ENCODE data around the gene PDLIM7. TPM values are rescaled to one million over a fixed set of nuclear protein-coding genes. Genes with fewer than 3 reads are reported as not detected.
"Not testable (repeated sequence)": the region's sequence is repeated elsewhere in the genome, so short reads cannot be mapped to it uniquely, and the experiment has no call there.

PDLIM7 gene, protein sequence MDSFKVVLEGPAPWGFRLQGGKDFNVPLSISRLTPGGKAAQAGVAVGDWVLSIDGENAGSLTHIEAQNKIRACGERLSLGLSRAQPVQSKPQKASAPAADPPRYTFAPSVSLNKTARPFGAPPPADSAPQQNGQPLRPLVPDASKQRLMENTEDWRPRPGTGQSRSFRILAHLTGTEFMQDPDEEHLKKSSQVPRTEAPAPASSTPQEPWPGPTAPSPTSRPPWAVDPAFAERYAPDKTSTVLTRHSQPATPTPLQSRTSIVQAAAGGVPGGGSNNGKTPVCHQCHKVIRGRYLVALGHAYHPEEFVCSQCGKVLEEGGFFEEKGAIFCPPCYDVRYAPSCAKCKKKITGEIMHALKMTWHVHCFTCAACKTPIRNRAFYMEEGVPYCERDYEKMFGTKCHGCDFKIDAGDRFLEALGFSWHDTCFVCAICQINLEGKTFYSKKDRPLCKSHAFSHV
- 35.1 TPM for total RNA-seq
- long read RNA-seq, transcript PDLIM7-202 (13 exons, 1,689 nt), result major isoform, 5 of 30 reads
- long read RNA-seq, partial matches to known transcripts, result 14 of 30 reads
- long read RNA-seq, other reads (novel, unspliced or antisense), result 10 of 30 reads

DNA sequence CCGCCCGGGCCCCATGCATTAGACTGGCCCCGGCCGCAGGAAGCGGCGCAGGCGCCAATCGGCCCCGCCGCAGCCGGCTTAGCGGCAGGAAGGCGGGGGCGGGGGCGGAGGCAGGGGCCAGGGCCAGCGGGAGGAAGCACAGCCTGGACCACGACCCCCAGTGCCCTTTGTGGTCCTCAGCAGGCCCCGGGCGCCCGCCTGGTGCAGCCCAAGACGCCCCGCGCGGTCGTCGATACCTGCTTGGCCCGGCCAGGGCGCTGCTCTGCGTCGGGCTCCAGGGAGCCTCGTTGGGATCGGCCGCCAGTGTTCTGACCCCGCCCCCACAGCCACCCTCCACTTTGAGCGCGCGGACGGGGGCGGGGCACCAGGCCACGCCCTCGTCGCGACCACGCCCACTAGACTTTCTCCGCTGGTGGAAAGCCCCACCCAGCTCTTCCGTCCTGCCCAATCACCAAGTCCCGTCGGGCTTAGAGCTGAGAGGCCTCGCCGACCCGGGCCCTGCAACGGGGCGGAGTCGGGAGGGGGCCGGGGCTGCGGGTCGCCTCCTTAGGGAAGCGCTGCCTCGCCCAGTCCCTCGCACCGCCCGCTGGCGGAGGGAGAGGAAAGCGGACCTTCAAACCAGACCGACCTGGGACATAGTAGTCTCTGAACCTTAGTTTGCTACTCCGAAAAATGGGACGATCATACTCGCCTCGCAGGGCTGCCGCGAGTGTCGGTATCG is at the start of gene PDLIM7:
Gene PDLIM7, minus strand, starts transcription at position 313 of the 721 bp plus-strand sequence. CDS start 1,092 bp downstream, outside the sequence.
- intact Hi-C loops (cut with micrococcal nuclease), result no loop called here
- DNase-seq (peak; percentile 98), ATAC-seq (peak; percentile 89)

DNA sequence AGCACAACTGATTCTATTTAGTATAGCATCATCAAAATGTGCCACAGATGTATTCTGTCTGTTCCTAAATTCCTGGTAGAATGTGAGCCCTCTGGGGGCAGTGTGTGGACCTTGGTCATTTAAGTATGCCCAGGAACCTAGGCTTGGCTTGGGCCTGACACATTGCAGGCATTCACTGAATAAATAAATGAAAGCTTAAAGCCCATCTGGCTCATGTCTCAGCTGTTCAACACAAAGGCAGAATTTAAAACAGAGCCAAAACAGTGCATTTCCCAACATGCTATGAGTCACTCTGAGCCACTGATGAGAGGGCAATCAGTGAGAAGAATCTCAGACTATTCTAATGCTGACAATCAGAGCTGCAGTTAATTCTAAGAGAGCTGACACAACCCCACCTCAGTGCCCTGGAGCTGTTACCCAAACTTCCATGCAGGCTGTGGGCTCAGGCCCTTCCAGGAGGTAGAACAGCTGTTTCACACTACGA is 48.9 kb upstream of the PDLIM7 start:
- DNase-seq (peak; percentile 60), ATAC-seq (peak; percentile 76)
- intact Hi-C loops (cut with micrococcal nuclease), result no loop called here

DNA sequence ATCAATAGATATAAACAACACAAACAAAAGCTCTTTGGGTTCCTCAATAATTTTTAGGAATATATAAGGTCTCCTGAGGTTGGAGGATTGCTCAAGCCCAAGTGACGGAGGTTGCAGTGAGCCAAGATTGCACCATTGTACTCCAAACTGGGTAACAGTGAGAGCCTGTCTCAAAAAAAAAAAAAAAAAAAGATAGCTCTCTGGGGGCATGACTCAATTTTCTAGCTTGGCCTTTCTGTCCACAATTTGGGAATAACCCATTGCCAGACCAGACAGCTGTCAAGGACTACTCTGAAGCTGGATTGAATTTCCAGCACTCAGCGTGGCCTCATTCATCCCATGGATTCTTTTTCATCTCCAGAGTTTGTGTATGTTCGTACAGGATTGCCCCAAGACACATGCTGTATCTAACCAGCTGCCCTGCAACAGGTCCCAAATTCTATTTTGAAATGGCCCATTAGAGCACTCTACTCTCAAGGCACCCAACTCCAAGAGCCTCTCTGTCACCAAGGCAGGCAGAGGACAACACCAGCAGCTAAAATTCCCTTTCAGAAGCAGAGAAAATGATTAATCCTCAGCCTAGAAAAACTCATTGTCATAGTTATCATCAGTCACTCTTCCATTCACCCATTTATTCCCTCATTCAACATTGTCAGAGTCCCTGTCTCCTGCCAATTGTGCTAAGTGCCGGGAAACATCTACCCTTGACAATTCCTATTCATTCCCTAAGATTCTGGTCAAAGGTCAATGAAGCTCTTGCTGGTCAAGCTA is 48.3 kb upstream of the PDLIM7 start:
- intact Hi-C loops (cut with micrococcal nuclease), result no loop called here
- DNase-seq, result no peak
- ATAC-seq, result peak; percentile 82

DNA sequence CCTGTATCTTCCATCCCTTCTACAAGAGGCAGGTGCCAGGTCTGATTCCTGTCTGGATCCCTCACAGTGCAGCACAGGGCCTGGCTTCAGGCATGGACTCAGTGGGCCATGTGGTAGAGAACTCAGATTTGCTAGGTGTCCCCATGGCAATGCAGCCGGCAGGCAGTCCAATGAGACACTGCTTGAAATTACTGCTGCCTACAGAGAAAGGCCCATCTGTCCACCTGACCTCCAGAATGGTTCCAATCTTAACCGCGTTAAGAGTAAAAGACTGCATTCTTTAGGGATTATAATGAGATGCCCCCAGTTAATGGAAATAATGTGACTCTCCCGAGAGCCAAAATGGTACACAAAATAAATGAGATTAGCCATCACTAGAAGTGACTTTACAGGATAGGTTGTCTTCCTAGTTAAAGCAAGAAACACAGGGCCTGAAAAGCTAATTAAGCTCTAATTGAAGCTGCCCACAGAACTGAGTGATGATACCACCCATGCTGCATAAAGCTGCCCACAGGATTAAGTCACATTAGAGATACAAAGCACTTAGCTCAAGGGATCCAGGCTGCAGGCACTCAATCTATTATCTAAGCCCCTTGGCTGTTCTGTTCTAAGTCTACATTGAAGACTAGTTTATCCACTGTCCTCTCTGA is 45.5 kb upstream of the PDLIM7 start:
- no peak for ATAC-seq
- DNase-seq, result no peak
- intact Hi-C loops (cut with micrococcal nuclease), result no loop called here

DNA sequence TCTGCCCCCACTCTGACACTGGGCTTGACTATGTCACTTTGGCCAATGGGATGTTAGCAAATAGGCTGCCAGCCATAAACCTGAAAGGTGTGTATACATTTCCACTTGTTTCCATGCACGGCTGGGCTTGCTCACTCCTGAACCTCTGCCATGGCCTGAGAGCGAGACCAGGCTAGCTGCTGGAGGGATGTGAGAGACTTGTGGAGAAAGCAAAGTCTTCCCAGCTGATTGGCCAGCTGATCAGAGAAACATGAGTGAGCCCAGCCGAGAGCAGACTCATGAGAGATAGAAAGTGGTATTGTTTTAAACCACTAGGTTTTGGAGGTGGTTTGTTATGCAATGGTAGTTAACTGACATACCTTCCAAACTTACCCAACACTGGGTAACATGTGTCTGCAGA is 43.0 kb upstream of the PDLIM7 start:
- intact Hi-C loops (cut with micrococcal nuclease), result no loop called here
- DNase-seq (no peak), ATAC-seq (no peak)

DNA sequence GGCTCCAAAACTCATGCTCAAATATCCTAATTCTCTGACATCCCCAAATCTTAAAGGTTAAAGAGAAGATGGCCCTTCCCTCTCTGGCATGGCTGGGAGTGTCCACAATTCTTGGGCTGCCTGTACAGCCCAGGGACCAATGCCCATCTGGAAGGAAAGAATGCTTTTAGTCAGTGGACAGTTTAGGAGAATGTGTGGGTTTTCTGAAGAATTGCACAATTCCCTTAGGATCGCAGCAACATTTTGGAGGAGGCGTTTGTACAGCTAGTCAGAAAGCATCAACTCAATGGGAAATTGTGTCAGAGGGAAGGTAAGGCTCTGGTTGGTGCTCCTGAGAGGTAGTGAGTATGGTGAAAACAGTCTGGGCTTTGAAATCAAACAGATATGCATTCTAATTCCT is 42.0 kb upstream of the PDLIM7 start:
- DNase-seq (no peak), ATAC-seq (peak; percentile 21)
- intact Hi-C loops (cut with micrococcal nuclease), result no loop called here

DNA sequence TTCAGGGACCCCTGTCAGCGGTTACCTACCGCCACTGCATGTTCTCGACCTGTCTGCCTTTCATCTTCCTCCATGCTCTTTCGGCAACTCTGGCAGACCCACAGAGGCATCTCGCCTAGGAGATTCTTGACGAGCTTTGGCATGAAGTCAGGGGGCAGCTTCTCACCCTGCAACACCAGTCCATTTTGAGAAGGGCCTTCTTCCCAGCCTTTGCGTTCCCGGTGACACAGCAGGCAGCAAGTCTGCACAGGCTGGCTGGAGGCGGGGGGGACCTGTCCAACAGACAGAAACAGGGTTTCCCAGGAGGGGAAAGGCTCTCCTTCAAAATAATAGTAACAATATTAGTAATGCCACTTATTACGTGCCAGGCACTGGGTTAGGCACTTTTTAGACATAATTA is 41.5 kb upstream of the PDLIM7 start:
- DNase-seq (no peak), ATAC-seq (peak; percentile 37)
- intact Hi-C loops (cut with micrococcal nuclease), result no loop called here

DNA sequence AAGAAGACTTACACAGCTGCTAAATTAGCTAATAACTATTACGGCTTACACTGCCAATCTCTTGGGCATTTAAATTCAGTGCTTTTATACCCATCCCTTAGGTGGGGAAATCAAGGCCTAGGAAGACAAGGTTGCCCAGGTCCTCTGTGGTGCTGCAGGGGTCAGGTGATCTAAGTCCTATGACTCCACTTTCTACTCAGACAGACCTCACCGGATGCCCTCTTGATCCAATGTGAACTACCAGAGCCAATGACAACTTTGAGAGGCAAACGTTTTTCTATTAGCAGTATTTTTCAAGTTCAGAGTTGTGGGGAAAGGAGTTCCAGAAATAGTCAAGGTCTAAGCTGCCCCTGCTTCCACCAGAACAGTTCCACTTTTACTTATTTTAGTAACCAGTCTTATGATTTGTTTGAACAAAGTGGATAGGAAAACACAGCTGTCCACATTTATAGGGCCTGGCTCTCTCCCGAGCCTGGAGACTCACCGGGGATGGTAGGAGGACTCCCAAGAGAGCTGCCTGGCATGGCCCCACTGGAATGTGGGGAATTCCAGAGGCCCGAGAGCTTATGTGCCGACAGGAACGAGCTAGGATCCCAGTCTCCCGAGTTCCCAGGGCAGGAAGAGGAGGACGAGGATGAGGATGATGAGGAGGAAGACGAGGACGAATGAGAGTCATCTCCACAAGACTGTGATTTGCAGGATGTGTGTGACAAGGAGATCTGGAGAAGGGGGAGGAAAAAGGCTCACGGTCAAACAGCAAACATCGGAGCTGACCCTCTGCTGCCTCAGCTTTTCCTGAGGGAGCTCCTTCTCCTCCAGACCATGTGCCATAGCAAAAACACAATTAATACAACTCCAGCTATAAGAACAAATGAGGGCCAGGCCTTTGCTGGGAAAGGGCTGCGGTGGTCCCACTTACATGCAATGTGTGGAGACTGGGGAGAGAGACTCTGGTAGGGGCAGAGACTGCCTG is 40.3 kb upstream of the PDLIM7 start:
- peak; percentile 85 for ATAC-seq
- peak; percentile 72 for DNase-seq
- intact Hi-C loops (cut with micrococcal nuclease), result no loop called here

DNA sequence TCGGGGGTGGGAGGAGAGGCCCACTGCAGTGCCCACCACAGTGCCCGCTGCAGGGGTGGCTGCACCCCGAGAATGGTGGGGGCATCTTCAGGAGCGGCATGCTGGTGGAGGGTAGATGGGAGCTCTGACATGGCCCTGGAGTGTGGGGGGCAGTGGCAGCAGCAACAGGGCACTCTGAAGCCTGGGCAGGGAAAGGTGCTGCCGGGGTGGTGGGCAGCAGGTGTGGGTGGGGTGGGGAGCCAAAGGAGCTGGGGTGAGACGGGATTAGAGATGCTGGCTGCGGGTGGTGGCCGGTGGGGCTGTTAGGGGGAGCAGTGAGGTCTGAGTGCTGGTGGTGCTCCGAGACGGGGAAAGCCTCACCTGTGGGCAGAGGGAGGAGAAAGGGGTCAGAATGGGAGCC is 39.0 kb upstream of the PDLIM7 start:
- intact Hi-C loops (cut with micrococcal nuclease), result no loop called here
- ATAC-seq, result no peak

DNA sequence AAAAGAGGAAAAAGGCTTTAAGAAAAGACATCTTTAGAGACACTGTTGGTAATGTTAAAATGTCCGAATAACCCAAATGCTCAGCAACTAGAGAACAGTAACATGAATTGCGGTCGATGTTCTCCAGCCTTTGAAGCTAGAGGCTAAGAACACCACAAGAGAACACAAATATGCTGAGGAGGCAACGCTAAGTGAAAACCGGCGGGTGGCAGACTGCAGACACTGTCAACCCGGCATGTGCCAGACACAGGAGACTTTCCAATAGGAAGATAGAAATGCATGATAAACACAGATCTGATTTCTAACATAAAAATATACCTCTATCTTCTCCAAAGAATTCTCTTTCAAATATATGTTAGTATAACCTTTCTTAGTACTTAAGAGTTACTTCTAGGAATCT is 37.7 kb upstream of the PDLIM7 start:
- DNase-seq (no peak), ATAC-seq (no peak)
- intact Hi-C loops (cut with micrococcal nuclease), result no loop called here

More for the DNA sequence above, 39.0 kb upstream of the PDLIM7 start:
- DNase-seq, result no peak

DNA sequence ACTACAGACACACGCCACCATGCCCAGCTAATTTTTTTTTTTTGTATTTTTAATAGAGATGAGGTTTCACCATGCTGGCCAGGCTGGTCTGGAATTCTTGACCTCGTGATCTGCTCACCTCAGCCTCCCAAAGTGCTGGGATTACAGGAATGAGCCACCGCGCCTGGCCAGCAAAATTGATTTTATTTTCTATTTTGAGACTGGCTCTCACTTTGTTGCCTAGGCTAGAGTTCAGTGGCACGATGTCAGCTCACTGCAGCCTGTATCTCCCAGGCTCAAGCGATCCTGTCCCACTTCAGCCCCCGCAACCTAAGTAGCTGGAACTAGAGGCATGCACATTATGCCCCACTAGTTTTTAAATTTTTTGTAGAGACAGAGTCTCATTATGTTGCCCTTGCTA is 37.0 kb upstream of the PDLIM7 start:
- intact Hi-C loops (cut with micrococcal nuclease); DNase-seq; ATAC-seq: not testable (repeated sequence)

DNA sequence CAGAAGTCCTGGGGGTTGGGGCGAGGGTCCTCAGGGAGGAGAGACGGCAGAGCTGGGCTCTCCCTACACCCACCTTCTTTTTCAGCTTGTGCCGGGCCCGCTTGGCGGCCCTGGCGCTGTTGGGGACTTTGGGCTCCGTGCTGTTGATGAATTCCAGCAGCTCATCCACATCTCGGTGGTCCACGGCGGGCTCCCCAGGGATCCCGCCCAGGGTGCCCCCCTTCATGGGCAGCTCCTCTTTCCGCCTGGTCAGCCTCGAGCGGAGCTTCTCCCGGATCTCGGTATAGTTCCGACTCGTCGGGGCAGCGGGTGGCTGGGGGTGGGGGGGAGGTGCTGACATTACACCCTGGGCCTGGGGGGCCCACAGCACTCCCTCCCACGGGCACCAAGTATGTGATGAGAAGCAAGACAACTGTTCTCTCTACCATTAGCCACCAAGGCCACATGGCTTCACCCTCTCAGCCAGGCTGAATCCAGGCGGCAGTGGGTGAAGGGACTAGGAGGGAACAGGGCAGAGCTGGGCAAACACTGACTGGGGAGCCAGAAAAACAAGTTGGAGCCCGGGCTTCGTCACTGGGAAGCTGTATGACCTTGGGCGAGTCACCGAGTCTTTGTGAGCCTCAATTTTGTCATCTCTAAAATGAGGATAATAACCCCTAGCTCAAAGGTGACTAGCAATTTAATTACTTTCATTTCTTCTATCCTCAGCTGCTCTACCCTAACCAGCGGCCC is 34.0 kb upstream of the PDLIM7 start:
- DNase-seq (peak; percentile 21), ATAC-seq (no peak)
- intact Hi-C loops (cut with micrococcal nuclease), result no loop called here

DNA sequence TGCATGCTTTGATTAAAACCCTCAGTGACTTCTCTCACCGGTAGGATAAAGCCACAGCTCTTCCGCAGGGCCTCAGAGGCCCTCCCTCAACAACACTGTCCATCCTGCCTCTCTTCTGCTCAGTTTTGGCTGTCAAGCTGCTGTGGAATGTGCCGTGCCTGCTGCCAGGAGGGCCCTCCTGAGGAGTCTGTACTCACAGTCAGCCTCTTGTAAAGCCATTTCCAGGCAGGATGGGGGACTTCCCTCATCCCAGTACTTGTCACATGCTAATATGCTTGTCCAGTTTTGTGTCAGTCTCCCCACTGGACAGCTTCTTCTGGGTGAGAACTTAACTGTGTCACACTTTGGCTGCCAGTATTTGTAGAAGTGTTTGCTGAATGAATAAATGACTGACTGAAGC is 33.2 kb upstream of the PDLIM7 start:
- DNase-seq, result peak; percentile 33
- intact Hi-C loops (cut with micrococcal nuclease), result no loop called here
- peak; percentile 41 for ATAC-seq

DNA sequence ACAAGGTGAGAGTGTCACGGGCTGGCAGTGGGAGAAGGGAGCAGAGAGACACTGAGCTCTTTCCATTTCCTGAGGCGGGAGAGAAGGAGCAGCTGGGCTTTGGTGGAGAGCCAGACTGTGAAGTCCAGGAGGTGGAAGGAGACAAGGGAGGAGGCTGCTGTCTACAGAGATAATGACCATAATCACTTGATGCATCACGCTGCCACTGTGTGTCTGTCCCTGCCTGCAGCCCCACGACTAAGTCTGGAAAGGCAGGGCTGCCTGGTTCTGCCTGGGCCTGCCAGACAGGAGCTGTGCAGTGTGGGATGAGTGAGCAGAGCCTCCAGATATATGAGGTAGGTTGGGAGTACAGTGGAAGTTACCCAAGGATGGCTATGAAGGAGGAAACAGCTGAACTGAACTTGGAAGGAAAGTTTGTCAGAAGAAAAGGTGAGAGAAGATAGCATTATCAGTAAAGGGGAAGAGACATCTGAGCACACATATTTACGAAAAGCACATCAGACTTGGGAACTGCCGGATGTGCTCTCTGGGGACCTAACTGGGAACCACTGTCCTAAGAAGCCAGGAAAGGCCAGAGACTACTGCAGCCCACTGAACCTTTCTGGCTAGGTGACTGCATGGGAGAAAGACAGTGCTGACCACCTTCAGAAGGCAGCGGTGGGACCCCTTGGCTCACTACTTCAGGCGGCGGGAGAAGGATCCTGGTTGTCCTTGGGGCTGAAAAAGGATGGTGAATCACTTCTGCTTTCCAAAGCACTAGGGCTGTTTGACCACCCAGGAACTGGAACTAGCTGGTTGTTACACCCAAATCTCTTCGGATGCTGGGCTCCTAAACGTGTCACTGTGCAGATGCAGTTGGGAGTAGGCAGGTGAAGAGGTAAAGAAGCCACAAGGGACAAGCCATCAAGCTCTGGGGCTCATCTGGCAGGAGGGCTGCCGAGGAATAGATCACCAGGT is 32.1 kb upstream of the PDLIM7 start:
- intact Hi-C loops (cut with micrococcal nuclease), result no loop called here
- no peak for ATAC-seq

DNA sequence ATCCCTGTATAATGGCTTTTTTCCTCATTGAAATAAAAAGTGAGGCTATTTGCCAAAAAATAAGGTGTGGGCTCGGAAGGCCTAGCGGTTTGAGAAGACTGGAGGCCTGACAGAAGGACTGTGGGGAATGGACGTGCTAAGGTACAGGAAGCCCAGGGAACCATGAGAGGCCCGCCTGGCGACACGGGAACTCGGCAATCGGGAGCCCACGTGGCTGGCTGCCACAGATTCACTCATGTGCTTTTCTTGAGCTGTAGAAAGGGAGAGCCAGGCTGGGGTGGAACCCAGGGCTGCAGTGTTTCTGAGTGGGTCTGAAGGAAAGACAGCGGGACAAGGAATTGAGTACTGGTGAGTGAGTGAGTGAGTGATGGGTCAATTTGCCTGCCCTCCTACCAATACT is 31.2 kb upstream of the PDLIM7 start:
- no peak for ATAC-seq
- intact Hi-C loops (cut with micrococcal nuclease), result no loop called here
- peak; percentile 26 for DNase-seq

More for the DNA sequence above, 32.1 kb upstream of the PDLIM7 start:
- peak; percentile 18 for DNase-seq

DNA sequence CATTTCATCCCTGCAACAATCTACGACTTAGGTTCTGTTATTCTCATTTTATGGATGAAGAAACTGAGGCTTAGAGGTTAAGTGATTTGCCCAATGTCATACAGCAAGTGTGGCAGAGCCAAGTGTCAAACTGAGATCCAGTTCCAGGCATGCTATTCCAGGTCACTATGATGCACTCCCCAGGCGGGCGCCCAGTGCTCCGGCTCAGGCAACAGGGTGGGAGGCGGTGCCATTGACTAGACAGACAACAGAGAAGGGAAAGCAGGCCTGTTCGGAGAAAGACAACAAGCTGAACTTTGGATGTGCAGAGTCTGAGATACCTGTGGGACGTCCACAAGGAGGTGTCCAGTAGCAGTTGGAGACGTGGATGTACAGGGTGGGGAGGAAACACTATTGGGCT is 30.2 kb upstream of the PDLIM7 start:
- ATAC-seq (no peak), DNase-seq (no peak)
- intact Hi-C loops (cut with micrococcal nuclease), result no loop called here
